Prostate gland (tissue), 2 donors: ENCODE measurements around the gene KRT73.

Source experiments
- CTCF ChIP-seq, 4 experiments: fragments of 200-600 bp in 2 of 4; fragments of 450-650 bp in 2 of 4; sonication (generic) in 2 of 4; IDR thresholded peaks; 1 replicate in 3 of 4; 2 replicates in 1 of 4; pipeline ENCODE4 v1.5.1; 2016 to 2019; ENCODE audit warnings: antibody characterized with exemption in 4 of 4, mild to moderate bottlenecking in 2 of 4, moderate library complexity in 2 of 4
- POLR2A ChIP-seq: fragments of 450-650 bp; IDR thresholded peaks from one replicate; pipeline ENCODE4 v1.6.1; 2016; ENCODE audit warnings: antibody characterized with exemption, mild to moderate bottlenecking

DNA sequence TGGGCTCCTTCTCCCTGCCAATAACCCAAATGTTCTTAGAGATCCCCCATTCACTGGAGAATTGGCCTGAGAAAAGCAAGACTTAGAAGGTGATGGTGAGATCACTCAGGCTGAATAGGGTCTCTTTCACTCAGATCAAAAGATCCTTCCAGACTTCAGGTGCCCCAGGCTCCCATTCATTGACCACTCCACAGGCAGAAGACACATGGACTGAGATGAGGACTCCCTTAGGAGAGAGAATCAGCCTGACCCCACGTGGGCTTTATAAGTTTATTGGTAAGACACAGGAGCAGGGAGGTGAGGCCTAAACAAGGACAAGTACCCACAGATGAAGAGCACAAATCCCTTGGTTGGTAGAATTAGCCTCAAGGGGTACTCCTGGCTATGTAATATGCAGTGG, 11.0 kb downstream of the KRT73 start:
- TF ChIP-seq CTCF (IDR thresholded peaks at IDR 0.05) (no peak), POLR2A (no peak)
